IMR-90 (cell line): Measurements from ENCODE around the gene CCDC43.

Experiments used
- BHLHE40 ChIP-seq: fragments of 150-350 bp; IDR thresholded peaks from 2 replicates; pipeline ENCODE4 v1.6.1; 2016; ENCODE audit warnings: mild to moderate bottlenecking, low read depth, low read length
- CEBPB ChIP-seq: IDR thresholded peaks from 2 replicates; pipeline ENCODE4 v1.6.1; 2012; ENCODE audit warnings: low read depth, low read length, improper control_type of control experiment
- CTCF ChIP-seq: conservative IDR thresholded peaks from 2 replicates; pipeline ENCODE4 v1.5.1; 2012; ENCODE audit warnings: mild to moderate bottlenecking, low read depth, low read length, improper control_type of control experiment
- ELK1 ChIP-seq: fragments of 150-350 bp; IDR thresholded peaks from 2 replicates; pipeline ENCODE4 v1.6.1; 2016; ENCODE audit warnings: low read depth, mild to moderate bottlenecking, low read length, moderate library complexity, borderline replicate concordance
- POLR2A ChIP-seq: IDR thresholded peaks from 2 replicates; pipeline ENCODE4 v1.6.1; 2012; ENCODE audit warnings: mild to moderate bottlenecking, low read depth, low read length
- RCOR1 ChIP-seq: IDR thresholded peaks from 2 replicates; pipeline ENCODE4 v1.6.1; 2012; ENCODE audit warnings: mild to moderate bottlenecking, low read length, improper control_type of control experiment; ENCODE audit not compliant: insufficient replicate concordance
- RFX5 ChIP-seq: IDR thresholded peaks from 2 replicates; pipeline ENCODE4 v1.8.0; 2012; ENCODE audit warnings: low read depth, mild to moderate bottlenecking, low read length, moderate library complexity
- SMC3 ChIP-seq: fragments of 150-350 bp; IDR thresholded peaks from 2 replicates; pipeline ENCODE4 v1.6.1; 2016; ENCODE audit warnings: low read depth, mild to moderate bottlenecking, antibody characterized with exemption, low read length, moderate library complexity
- USF2 ChIP-seq: fragments of 150-350 bp; IDR thresholded peaks from 2 replicates; pipeline ENCODE4 v1.6.1; 2017; ENCODE audit warnings: mild to moderate bottlenecking, antibody characterized with exemption, low read length, low read depth

GRCh38 chr17:44647736-44648135 is 41.8 kb downstream of the CCDC43 start:
- no peak for TF ChIP-seq CTCF
- no peak for TF ChIP-seq POLR2A
- TF ChIP-seq USF2 = no peak
- TF ChIP-seq RFX5 = no peak
- no peak for TF ChIP-seq RCOR1
- no peak for TF ChIP-seq BHLHE40
- no peak for TF ChIP-seq CEBPB
- no peak for TF ChIP-seq SMC3
- TF ChIP-seq ELK1 = no peak
